Trophoblast cell (in vitro differentiated cells and primary cell): ENCODE results near the gene PCNX1.
"Not testable (repeated sequence)": the region's sequence is repeated elsewhere in the genome, so short reads cannot be mapped to it uniquely, and the experiment has no call there.

ENCODE experiments used
- DNase-seq, 2 donors: peaks; one replicate each; pipeline ENCODE4 v3.0.0-alpha.2; 2016
- H2AFZ ChIP-seq: 2 replicates; pipeline ENCODE4 v1.6.1; 2013; ENCODE audit warnings: low read length, moderate library complexity, mild to moderate bottlenecking; ENCODE audit not compliant: insufficient read depth, poor library complexity
- H2AK5ac ChIP-seq: 2 replicates; pipeline ENCODE4 v1.6.1; 2013; ENCODE audit warnings: mild to moderate bottlenecking, low read length
- H2BK120ac ChIP-seq: 2 replicates; pipeline ENCODE4 v1.6.1; 2013; ENCODE audit warnings: low read length, mild to moderate bottlenecking, moderate library complexity; ENCODE audit not compliant: insufficient read depth, poor library complexity
- H2BK12ac ChIP-seq: 2 replicates; pipeline ENCODE4 v1.6.1; 2013; ENCODE audit warnings: mild to moderate bottlenecking, low read length, moderate library complexity
- H2BK5ac ChIP-seq: 2 replicates; pipeline ENCODE4 v1.6.1; 2013; ENCODE audit warnings: low read length, low read depth, moderate library complexity, mild to moderate bottlenecking; ENCODE audit not compliant: poor library complexity
- H3K14ac ChIP-seq: 2 replicates; pipeline ENCODE4 v1.6.1; 2013; ENCODE audit warnings: mild to moderate bottlenecking, low read length
- H3K18ac ChIP-seq: 2 replicates; pipeline ENCODE4 v1.6.1; 2013; ENCODE audit warnings: mild to moderate bottlenecking, low read length
- H3K23ac ChIP-seq: 2 replicates; pipeline ENCODE4 v1.6.1; 2013; ENCODE audit warnings: low read length
- H3K27ac ChIP-seq: 2 replicates; pipeline ENCODE4 v1.5.1; 2013; ENCODE audit warnings: low read depth, mild to moderate bottlenecking, inconsistent platforms, low read length, moderate library complexity
- H3K27me3 ChIP-seq: 2 replicates; pipeline ENCODE4 v1.6.1; 2013; ENCODE audit warnings: inconsistent platforms, mild to moderate bottlenecking, low read length, moderate library complexity; ENCODE audit not compliant: insufficient read depth
- H3K36me3 ChIP-seq, 2 experiments: 1 replicate in 1 of 2; 2 replicates in 1 of 2; pipeline ENCODE4 v1.6.1; 2013; ENCODE audit warnings: low read length in 2 of 2, mild to moderate bottlenecking in 2 of 2, moderate library complexity in 1 of 2; ENCODE audit not compliant: insufficient read depth in 2 of 2, control insufficient read depth in 1 of 2
- H3K4ac ChIP-seq: 2 replicates; pipeline ENCODE4 v1.6.1; 2013; ENCODE audit warnings: low read depth, mild to moderate bottlenecking, low read length, moderate library complexity
- H3K4me1 ChIP-seq, 2 experiments: 1 replicate in 1 of 2; 2 replicates in 1 of 2; pipeline ENCODE4 v1.6.1; 2013; ENCODE audit warnings: low read length in 2 of 2, mild to moderate bottlenecking in 2 of 2, moderate library complexity in 1 of 2; ENCODE audit not compliant: insufficient read depth in 2 of 2, control insufficient read depth in 1 of 2
- H3K4me2 ChIP-seq: 2 replicates; pipeline ENCODE4 v1.6.1; 2013; ENCODE audit warnings: inconsistent platforms, mild to moderate bottlenecking, low read length, moderate library complexity
- H3K4me3 ChIP-seq: 2 replicates; pipeline ENCODE4 v1.5.1; 2013; ENCODE audit warnings: mild to moderate bottlenecking, low read depth, low read length, inconsistent platforms
- H3K79me1 ChIP-seq: one replicate; pipeline ENCODE4 v1.6.1; 2013; ENCODE audit warnings: low read length
- H3K79me2 ChIP-seq: 2 replicates; pipeline ENCODE4 v1.6.1; 2013; ENCODE audit warnings: low read length, mild to moderate bottlenecking; ENCODE audit not compliant: control insufficient read depth, insufficient read depth, poor library complexity
- H3K9ac ChIP-seq: 2 replicates; pipeline ENCODE4 v1.6.1; 2013; ENCODE audit warnings: mild to moderate bottlenecking, low read length
- H3K9me3 ChIP-seq: 2 replicates; pipeline ENCODE4 v1.6.1; 2013; ENCODE audit warnings: low read depth, mild to moderate bottlenecking, control low read depth, inconsistent platforms, low read length; ENCODE audit not compliant: insufficient read depth
- H4K12ac ChIP-seq: 2 replicates; pipeline ENCODE4 v1.6.1; 2013; ENCODE audit warnings: low read depth, mild to moderate bottlenecking, low read length, moderate library complexity
- H4K8ac ChIP-seq: 2 replicates; pipeline ENCODE4 v1.6.1; 2013; ENCODE audit warnings: low read depth, mild to moderate bottlenecking, low read length, moderate library complexity
- H4K91ac ChIP-seq: one replicate; pipeline ENCODE4 v1.6.1; 2013; ENCODE audit warnings: low read depth, mild to moderate bottlenecking, low read length, moderate library complexity
- WGBS: extraction: QIAGEN DNeasy Blood & Tissue Kit; methylation state at CpG from one replicate; pipeline ENCODE4 v1.1.7; 2013; ENCODE audit warnings: missing lambda C conversion rate; ENCODE audit not compliant: insufficient read length, insufficient coverage; ENCODE audit errors: extremely low coverage; 5-methylcytosine and 5-hydroxymethylcytosine counted together

Gene PCNX1

GRCh38 chr14:71011479-71011878 is 104.2 kb downstream of the PCNX1 start:
- H3K27ac ChIP-seq = no peak overlapping the region
- no peak overlapping the region for H3K4me2 ChIP-seq
- H3K79me1 ChIP-seq = no peaks in the 10 kb centered on the region
- no peak overlapping the region for H2AK5ac ChIP-seq
- no peak overlapping the region for H3K9ac ChIP-seq
- no peak overlapping the region for H3K18ac ChIP-seq
- H3K14ac ChIP-seq = no peak overlapping the region
- DNase-seq = no peak
- H3K4me3 ChIP-seq = no peak overlapping the region
- H3K27me3 ChIP-seq = no peaks in the 10 kb centered on the region
- H3K4me1 ChIP-seq = no peaks in the 10 kb centered on the region
- H4K8ac ChIP-seq = no peak overlapping the region
- no peak overlapping the region for H2AFZ ChIP-seq
- H4K91ac ChIP-seq = no peak overlapping the region
- no peak overlapping the region for H3K23ac ChIP-seq
- no peaks in the 10 kb centered on the region for H3K9me3 ChIP-seq
- no peak overlapping the region for H2BK5ac ChIP-seq
- no peaks in the 10 kb centered on the region for H3K79me2 ChIP-seq
- H4K12ac ChIP-seq = no peak overlapping the region
- H3K36me3 ChIP-seq = peaks cover 4 to 9% of the 10 kb centered on the region in 2 experiments
- H3K4ac ChIP-seq = no peak overlapping the region
- H2BK12ac ChIP-seq = no peak overlapping the region
- WGBS = no CpG with 5 or more reads among the region's 1 CpG
- no peak overlapping the region for H2BK120ac ChIP-seq

GRCh38 chr14:71012888-71013287 is 105.6 kb downstream of the PCNX1 start:
- H3K4ac ChIP-seq = no peak overlapping the region

GRCh38 chr14:71013551-71014192 is 106.4 kb downstream of the PCNX1 start:
- no peak overlapping the region for H2BK120ac ChIP-seq
- H3K18ac ChIP-seq = no peak overlapping the region
- WGBS = no CpG with 5 or more reads among the region's 1 CpG
- H3K27ac ChIP-seq = no peak overlapping the region
- H3K23ac ChIP-seq = no peak overlapping the region
- H3K4ac ChIP-seq = no peak overlapping the region
- H3K4me1 ChIP-seq = no peaks in the 10 kb centered on the region
- H3K27me3 ChIP-seq = no peaks in the 10 kb centered on the region
- no peak overlapping the region for H3K4me2 ChIP-seq
- H2AK5ac ChIP-seq = no peak overlapping the region
- H4K12ac ChIP-seq = no peak overlapping the region
- no peak overlapping the region for H3K9ac ChIP-seq
- H3K4me3 ChIP-seq = no peak overlapping the region
- H4K91ac ChIP-seq = no peak overlapping the region
- H2BK5ac ChIP-seq = no peak overlapping the region
- no peaks in the 10 kb centered on the region for H3K79me1 ChIP-seq
- no peaks in the 10 kb centered on the region for H3K9me3 ChIP-seq
- no peak overlapping the region for H4K8ac ChIP-seq
- no peak overlapping the region for H3K14ac ChIP-seq
- no peaks in the 10 kb centered on the region for H3K79me2 ChIP-seq
- DNase-seq = no peak
- peaks cover 4 to 9% of the 10 kb centered on the region in 2 experiments for H3K36me3 ChIP-seq
- no peak overlapping the region for H2BK12ac ChIP-seq
- H2AFZ ChIP-seq = no peak overlapping the region

More at GRCh38 chr14:71012888-71013287, 105.6 kb downstream of the PCNX1 start:
- no peak for DNase-seq
- H3K18ac ChIP-seq = no peak overlapping the region
- H3K36me3 ChIP-seq = peaks cover 4 to 9% of the 10 kb centered on the region in 2 experiments
- no peak overlapping the region for H2AK5ac ChIP-seq
- H3K4me1 ChIP-seq = no peaks in the 10 kb centered on the region
- H3K14ac ChIP-seq = no peak overlapping the region
- no peak overlapping the region for H4K12ac ChIP-seq
- H2BK12ac ChIP-seq = no peak overlapping the region
- no peak overlapping the region for H3K23ac ChIP-seq
- H2BK5ac ChIP-seq = no peak overlapping the region
- no peak overlapping the region for H3K9ac ChIP-seq
- H2AFZ ChIP-seq = no peak overlapping the region
- no peaks in the 10 kb centered on the region for H3K9me3 ChIP-seq
- H3K79me1 ChIP-seq = no peaks in the 10 kb centered on the region
- H3K27ac ChIP-seq = no peak overlapping the region
- WGBS = no CpG with 5 or more reads among the region's 4 CpGs
- H3K4me3 ChIP-seq = no peak overlapping the region
- no peak overlapping the region for H2BK120ac ChIP-seq
- no peak overlapping the region for H3K4me2 ChIP-seq
- H4K8ac ChIP-seq = no peak overlapping the region
- H3K27me3 ChIP-seq = no peaks in the 10 kb centered on the region
- H3K79me2 ChIP-seq = no peaks in the 10 kb centered on the region
- H4K91ac ChIP-seq = no peak overlapping the region

GRCh38 chr14:71019917-71020316 is 112.7 kb downstream of the PCNX1 start:
- not testable (repeated sequence) for H3K79me1 ChIP-seq, H2BK120ac ChIP-seq, H4K91ac ChIP-seq, H3K14ac ChIP-seq, H2AFZ ChIP-seq, H3K27me3 ChIP-seq, H3K9me3 ChIP-seq, H2BK5ac ChIP-seq, H3K4me3 ChIP-seq, H3K36me3 ChIP-seq, H4K8ac ChIP-seq, H3K4ac ChIP-seq, H3K18ac ChIP-seq, H3K23ac ChIP-seq, H2AK5ac ChIP-seq, H3K79me2 ChIP-seq, H3K27ac ChIP-seq, DNase-seq, H3K4me1 ChIP-seq, H3K9ac ChIP-seq, H2BK12ac ChIP-seq, H4K12ac ChIP-seq, H3K4me2 ChIP-seq
- no CpG with 5 or more reads among the region's 3 CpGs for WGBS
